B cell (primary cell): ENCODE data around the gene ANKRD31. TPM values are rescaled to one million over a fixed set of nuclear protein-coding genes. Genes with fewer than 3 reads are reported as not detected.

Experiments used
- ATAC-seq: fragments of 200-7000 bp; cut with Tn5 transposase; one replicate; pipeline ENCODE4 v1.10.0; 2021; ENCODE audit warnings: low read depth, mild to moderate bottlenecking, moderate number of reproducible peaks, moderate library complexity
- CTCF ChIA-PET: fragments of 350-600 bp; sonication (Branson Sonifier 250); formaldehyde crosslinking; loops from one replicate; lab custom pipeline; 2021; ENCODE audit warnings: antibody characterized with exemption, inconsistent platforms; lab: Charles Lee
- POLR2A ChIA-PET: fragments of 350-600 bp; sonication (Branson Sonifier 250); formaldehyde crosslinking; loops from one replicate; lab custom pipeline; 2021; ENCODE audit warnings: antibody characterized with exemption; lab: Charles Lee
- DNase-seq: peaks from one replicate; pipeline ENCODE4 v3.0.0; 2013
- H2AFZ ChIP-seq: 2 replicates; pipeline ENCODE4 v1.6.1; 2012; ENCODE audit warnings: mild to moderate bottlenecking, low read depth, low read length; ENCODE audit not compliant: insufficient read depth, poor library complexity, severe bottlenecking
- H3K27ac ChIP-seq, 2 donors: 1 replicate in 1 of 2; 2 replicates in 1 of 2; pipeline ENCODE4 v1.5.1; 2012 to 2013; ENCODE audit warnings: low read length in 2 of 2, mild to moderate bottlenecking in 2 of 2, moderate library complexity in 1 of 2
- H3K27me3 ChIP-seq, 4 experiments: fragments of 200-600 bp in 1 of 4; sonication (generic) in 1 of 4; replicated peaks in 1 of 4; 1 replicate in 2 of 4; 2 replicates in 2 of 4; pipeline versions ENCODE4 v1.6.1 to v1.7.0; 2013 to 2016; ENCODE audit warnings: low read length in 3 of 4, mild to moderate bottlenecking in 2 of 4, mixed read lengths in 1 of 4, moderate library complexity in 1 of 4; ENCODE audit not compliant: insufficient read depth in 4 of 4, control insufficient read depth in 3 of 4; ENCODE audit errors: control extremely low read depth in 1 of 4
- H3K36me3 ChIP-seq, 2 experiments: replicated peaks in 1 of 2; 1 replicate in 1 of 2; 2 replicates in 1 of 2; pipeline versions ENCODE4 v1.6.1 to v1.7.1; 2013; ENCODE audit warnings: low read length in 1 of 2; ENCODE audit not compliant: insufficient read depth in 2 of 2, control insufficient read depth in 1 of 2; ENCODE audit errors: control extremely low read depth in 1 of 2, extremely low read depth in 1 of 2
- H3K4me1 ChIP-seq, 2 donors: fragments of 200-600 bp in 1 of 2; sonication (generic) in 1 of 2; 1 replicate in 1 of 2; 2 replicates in 1 of 2; pipeline versions ENCODE4 v1.5.1 to v1.6.1; 2013 to 2017; ENCODE audit warnings: low read length in 2 of 2; ENCODE audit not compliant: control insufficient read depth in 2 of 2, insufficient read depth in 2 of 2
- H3K4me2 ChIP-seq: replicated peaks from 2 replicates; pipeline ENCODE3; 2012; ENCODE audit warnings: mild to moderate bottlenecking, low read depth, low read length; ENCODE audit not compliant: poor library complexity, severe bottlenecking
- H3K4me3 ChIP-seq, 5 experiments: fragments of 200-600 bp in 1 of 5; sonication (generic) in 1 of 5; 1 replicate in 3 of 5; 2 replicates in 2 of 5; pipeline versions ENCODE4 v1.5.1 to v1.7.0; 2011 to 2016; ENCODE audit warnings: low read length in 4 of 5, mild to moderate bottlenecking in 4 of 5, low read depth in 2 of 5, control low read depth in 1 of 5, moderate library complexity in 1 of 5; ENCODE audit not compliant: insufficient read depth in 1 of 5; ENCODE audit errors: control extremely low read depth in 1 of 5, extremely low read depth in 1 of 5
- H3K79me2 ChIP-seq: fragments of 200-600 bp; sonication (generic); one replicate; pipeline ENCODE4 v1.6.0; 2016; ENCODE audit warnings: low read length; ENCODE audit not compliant: control insufficient read depth, insufficient read depth
- H3K9ac ChIP-seq: fragments of 200-600 bp; sonication (generic); 2 replicates; pipeline ENCODE4 v1.6.1; 2017; ENCODE audit warnings: mild to moderate bottlenecking, low read length, moderate library complexity
- H3K9me3 ChIP-seq, 3 donors: one replicate each; pipeline versions ENCODE4 v1.6.1 to v1.7.1; 2013; ENCODE audit warnings: low read length in 2 of 3; ENCODE audit not compliant: control insufficient read depth in 2 of 3, insufficient read depth in 1 of 3; ENCODE audit errors: control extremely low read depth in 1 of 3
- H4K20me1 ChIP-seq: 2 replicates; pipeline ENCODE4 v1.6.0; 2012; ENCODE audit warnings: mild to moderate bottlenecking, low read length; ENCODE audit not compliant: insufficient read depth, control insufficient read depth, poor library complexity, severe bottlenecking
- H3K27ac Mint-ChIP-seq: one replicate; pipeline ENCODE4 v1.8.0; 2021; ENCODE audit warnings: mixed read lengths
- H3K27me3 Mint-ChIP-seq: one replicate; pipeline ENCODE4 v1.8.0; 2021; ENCODE audit warnings: mixed read lengths
- H3K4me1 Mint-ChIP-seq: one replicate; pipeline ENCODE4 v1.8.0; 2021; ENCODE audit warnings: mixed read lengths
- H3K4me3 Mint-ChIP-seq: one replicate; pipeline ENCODE4 v1.8.0; 2021; ENCODE audit warnings: mixed read lengths
- H3K9me3 Mint-ChIP-seq: one replicate; pipeline ENCODE4 v1.8.0; 2022; ENCODE audit warnings: mixed read lengths; ENCODE audit not compliant: insufficient read depth
- EZH2 ChIP-seq: IDR thresholded peaks from 2 replicates; pipeline ENCODE4 v1.6.1; 2012; ENCODE audit warnings: borderline replicate concordance, low read depth, mild to moderate bottlenecking, moderate library complexity, low read length; ENCODE audit not compliant: insufficient read depth, poor library complexity, severe bottlenecking
- WGBS: methylation state at CpG from one replicate; pipeline ENCODE4 v1.1.5; 2013; ENCODE audit warnings: missing lambda C conversion rate; ENCODE audit not compliant: insufficient coverage; 5-methylcytosine and 5-hydroxymethylcytosine counted together
- intact Hi-C: fragments of 100-400 bp; cut with micrococcal nuclease; formaldehyde crosslinking; loops from one replicate; pipeline ENCODE4 v1.10.0; 2022
- polyA plus RNA-seq: library from polyadenylated mRNA; depleted of rRNA; stranded (reverse); fragments of >200 nt; gene quantifications from 2 replicates; pipeline ENCODE4 v1.2.3, GENCODE V29; 2012
- total RNA-seq, 2 donors: library from RNA; stranded (reverse); fragments of 120-200 nt in 1 of 2; gene quantifications; 1 replicate in 1 of 2; 2 replicates in 1 of 2; pipeline versions ENCODE4 v1.2.3 to v1.2.4, GENCODE V29; 2013 to 2022
- TF ChIP-seq, protein P1 (sequence below): fragments of 200-600 bp; IDR thresholded peaks from one replicate; pipeline ENCODE4 v1.8.0; 2022; ENCODE audit warnings: antibody characterized with exemption, mild to moderate bottlenecking

The ANKRD31 gene
- total and polyA plus RNA-seq, 2 donors (not counting 1 experiment from before 2014, with no cell fraction given) = 0.06 to 0.10 TPM

- TF ChIP-seq EZH2 = no peak
- TF ChIP-seq, protein P1, sequence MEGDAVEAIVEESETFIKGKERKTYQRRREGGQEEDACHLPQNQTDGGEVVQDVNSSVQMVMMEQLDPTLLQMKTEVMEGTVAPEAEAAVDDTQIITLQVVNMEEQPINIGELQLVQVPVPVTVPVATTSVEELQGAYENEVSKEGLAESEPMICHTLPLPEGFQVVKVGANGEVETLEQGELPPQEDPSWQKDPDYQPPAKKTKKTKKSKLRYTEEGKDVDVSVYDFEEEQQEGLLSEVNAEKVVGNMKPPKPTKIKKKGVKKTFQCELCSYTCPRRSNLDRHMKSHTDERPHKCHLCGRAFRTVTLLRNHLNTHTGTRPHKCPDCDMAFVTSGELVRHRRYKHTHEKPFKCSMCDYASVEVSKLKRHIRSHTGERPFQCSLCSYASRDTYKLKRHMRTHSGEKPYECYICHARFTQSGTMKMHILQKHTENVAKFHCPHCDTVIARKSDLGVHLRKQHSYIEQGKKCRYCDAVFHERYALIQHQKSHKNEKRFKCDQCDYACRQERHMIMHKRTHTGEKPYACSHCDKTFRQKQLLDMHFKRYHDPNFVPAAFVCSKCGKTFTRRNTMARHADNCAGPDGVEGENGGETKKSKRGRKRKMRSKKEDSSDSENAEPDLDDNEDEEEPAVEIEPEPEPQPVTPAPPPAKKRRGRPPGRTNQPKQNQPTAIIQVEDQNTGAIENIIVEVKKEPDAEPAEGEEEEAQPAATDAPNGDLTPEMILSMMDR = no peak
- ChIA-PET CTCF (no interaction called here), POLR2A (no interaction called here)
- Histone ChIP-seq H3K4me2 (no peak overlapping the region), H4K20me1 (no peaks in the 10 kb centered on the region), H3K9ac (no peak overlapping the region), H3K4me1 (no peaks in the 10 kb centered on the region), H3K9me3 (no peaks in the 10 kb centered on the region), H3K4me3 (no peak overlapping the region), H3K27me3 (no peaks in the 10 kb centered on the region), H3K36me3 (no peaks in the 10 kb centered on the region), H3K27ac (no peak overlapping the region), H2AFZ (no peak overlapping the region), H3K79me2 (no peaks in the 10 kb centered on the region)
- H3K27ac Mint-ChIP-seq = no peak overlapping the region
- no peak overlapping the region for H3K4me3 Mint-ChIP-seq
- no peak for ATAC-seq
- WGBS = no CpG with 5 or more reads among the region's 2 CpGs
- peaks cover 11% of the 10 kb centered on the region for H3K27me3 Mint-ChIP-seq
- no peaks in the 10 kb centered on the region for H3K4me1 Mint-ChIP-seq
- intact Hi-C loops = no loop called here
- H3K9me3 Mint-ChIP-seq = peaks cover 8% of the 10 kb centered on the region
- DNase-seq = no peak
These were observed 67.2 kb downstream of the ANKRD31 start for GRCh38 chr5:75169516-75169915.

DNA sequence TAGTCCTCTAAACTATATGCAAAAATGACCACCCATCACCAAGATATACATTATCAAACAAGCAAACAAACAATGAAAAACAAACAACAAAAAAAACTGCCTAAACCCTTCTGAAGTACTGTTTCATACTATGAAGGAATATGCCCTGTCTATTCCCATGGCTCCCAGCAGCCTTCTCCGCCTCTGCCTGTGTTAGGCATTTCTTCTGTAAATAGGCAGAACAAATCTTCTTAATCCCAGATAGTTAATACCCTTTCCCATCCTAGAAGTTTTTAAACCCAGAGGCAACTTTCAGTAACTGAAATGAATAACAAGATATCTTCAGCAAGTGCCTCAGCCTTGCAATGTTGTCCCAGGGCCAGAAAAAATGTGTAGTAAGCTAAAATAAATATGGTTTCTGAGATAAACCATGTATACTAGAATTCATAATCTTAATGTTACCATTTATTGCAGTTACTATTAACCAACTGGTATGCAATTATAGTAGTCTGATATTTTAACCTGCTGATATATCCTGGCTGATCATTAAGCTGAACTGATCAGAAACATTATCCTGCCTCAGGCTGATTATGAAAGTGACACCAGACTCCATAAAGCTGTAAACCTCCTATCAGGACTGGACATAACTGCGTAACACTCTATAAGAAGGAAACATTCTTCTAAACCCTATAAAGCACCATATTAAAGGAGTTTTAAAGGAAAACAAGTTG, 68.5 kb downstream of the ANKRD31 start:
- Histone ChIP-seq H2AFZ (no peak overlapping the region), H3K9ac (no peak overlapping the region), H3K36me3 (no peaks in the 10 kb centered on the region), H3K4me1 (no peaks in the 10 kb centered on the region), H4K20me1 (no peaks in the 10 kb centered on the region), H3K4me3 (no peak overlapping the region), H3K27ac (no peak overlapping the region), H3K4me2 (no peak overlapping the region), H3K9me3 (no peaks in the 10 kb centered on the region), H3K27me3 (no peaks in the 10 kb centered on the region), H3K79me2 (no peaks in the 10 kb centered on the region)
- H3K9me3 Mint-ChIP-seq = peaks cover 3% of the 10 kb centered on the region
- POLR2A ChIA-PET = no interaction called here
- H3K27me3 Mint-ChIP-seq = peaks cover 11% of the 10 kb centered on the region
- intact Hi-C loops = no loop called here
- no peak for DNase-seq
- no peak overlapping the region for H3K4me3 Mint-ChIP-seq
- no CpG with 5 or more reads among the region's 2 CpGs for WGBS
- CTCF ChIA-PET = no interaction called here
- no peak for TF ChIP-seq EZH2
- TF ChIP-seq, protein P1 = no peak
- ATAC-seq = no peak
- no peaks in the 10 kb centered on the region for H3K4me1 Mint-ChIP-seq
- H3K27ac Mint-ChIP-seq = no peak overlapping the region
